Measurements from ENCODE around the gene SCGB2B2.

SCGB2B2 gene

DNA sequence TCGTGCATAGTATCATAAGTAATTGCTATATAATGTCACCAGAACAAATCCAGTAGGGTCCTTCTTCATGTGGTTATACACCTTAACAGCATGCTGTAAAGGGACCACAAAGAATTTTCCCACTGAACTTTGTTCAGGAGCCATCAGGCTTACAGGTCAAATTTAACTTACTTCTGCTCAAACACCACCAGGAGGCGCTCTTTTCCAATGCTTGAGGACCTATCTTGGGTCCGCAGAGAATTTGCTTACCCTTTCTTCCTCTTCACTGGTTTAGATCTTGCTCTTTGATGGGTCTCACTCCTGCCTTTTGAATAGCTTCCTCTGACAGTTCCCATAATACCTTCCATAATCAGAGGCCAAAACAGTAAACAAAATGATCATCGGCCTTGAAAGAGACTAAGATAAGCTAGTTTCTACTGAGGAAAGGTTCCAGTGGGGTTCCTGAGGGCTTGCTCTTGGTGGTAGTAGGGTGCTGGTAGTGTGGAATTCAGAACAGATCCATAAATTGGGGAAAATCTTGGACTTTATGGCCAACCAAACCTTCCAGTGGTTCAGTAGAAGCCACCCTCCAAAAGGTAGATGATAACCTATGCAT, 37.4 kb downstream of the SCGB2B2 start:
- TF ChIP-seq RAD21 (IDR thresholded peaks at IDR 0.05; ENCODE audit: low read depth) (peak; percentile 78), YY1 (IDR thresholded peaks at IDR 0.05; ENCODE audit: low read depth) (no peak)

DNA sequence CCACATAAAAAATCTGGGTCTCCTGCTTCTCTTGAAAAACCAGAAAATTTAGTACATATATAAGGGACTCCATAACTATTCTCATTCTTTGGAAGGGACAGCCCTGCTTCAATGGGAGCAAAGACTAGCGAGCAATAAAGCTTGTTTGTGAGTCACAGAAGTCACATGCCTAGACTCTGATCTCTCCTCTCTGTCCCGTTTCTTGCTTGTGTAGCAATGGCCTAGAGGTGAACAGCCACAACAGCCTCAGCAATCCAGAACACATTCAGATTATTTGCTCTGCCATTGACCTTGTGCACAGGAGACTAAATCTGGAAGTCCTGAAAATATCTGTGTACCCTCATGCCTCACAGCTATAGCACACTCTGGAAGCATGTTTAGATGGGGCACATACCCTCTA, 43.2 kb downstream of the SCGB2B2 start:
- no peak for TF ChIP-seq FOXM1 (IDR thresholded peaks at IDR 0.05; ENCODE audit: borderline replicate concordance, low read depth)
- no peak for TF ChIP-seq RAD21 (IDR thresholded peaks at IDR 0.05; ENCODE audit: low read depth)
- no peak for TF ChIP-seq ZBTB7A (IDR thresholded peaks at IDR 0.05; ENCODE audit: low read depth)
- TF ChIP-seq YY1 (IDR thresholded peaks at IDR 0.05; ENCODE audit: low read depth) = no peak
- no peak for TF ChIP-seq CEBPB (IDR thresholded peaks at IDR 0.05)
- TF ChIP-seq CREB1 (IDR thresholded peaks at IDR 0.05; ENCODE audit: low read depth) = no peak
- TF ChIP-seq EP300 (IDR thresholded peaks at IDR 0.05; ENCODE audit: borderline replicate concordance) = no peak
- no peak for TF ChIP-seq EGR1 (IDR thresholded peaks at IDR 0.05)
- TF ChIP-seq, protein P1, sequence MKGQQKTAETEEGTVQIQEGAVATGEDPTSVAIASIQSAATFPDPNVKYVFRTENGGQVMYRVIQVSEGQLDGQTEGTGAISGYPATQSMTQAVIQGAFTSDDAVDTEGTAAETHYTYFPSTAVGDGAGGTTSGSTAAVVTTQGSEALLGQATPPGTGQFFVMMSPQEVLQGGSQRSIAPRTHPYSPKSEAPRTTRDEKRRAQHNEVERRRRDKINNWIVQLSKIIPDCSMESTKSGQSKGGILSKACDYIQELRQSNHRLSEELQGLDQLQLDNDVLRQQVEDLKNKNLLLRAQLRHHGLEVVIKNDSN (IDR thresholded peaks at IDR 0.05) = no peak
- TF ChIP-seq, protein P2, sequence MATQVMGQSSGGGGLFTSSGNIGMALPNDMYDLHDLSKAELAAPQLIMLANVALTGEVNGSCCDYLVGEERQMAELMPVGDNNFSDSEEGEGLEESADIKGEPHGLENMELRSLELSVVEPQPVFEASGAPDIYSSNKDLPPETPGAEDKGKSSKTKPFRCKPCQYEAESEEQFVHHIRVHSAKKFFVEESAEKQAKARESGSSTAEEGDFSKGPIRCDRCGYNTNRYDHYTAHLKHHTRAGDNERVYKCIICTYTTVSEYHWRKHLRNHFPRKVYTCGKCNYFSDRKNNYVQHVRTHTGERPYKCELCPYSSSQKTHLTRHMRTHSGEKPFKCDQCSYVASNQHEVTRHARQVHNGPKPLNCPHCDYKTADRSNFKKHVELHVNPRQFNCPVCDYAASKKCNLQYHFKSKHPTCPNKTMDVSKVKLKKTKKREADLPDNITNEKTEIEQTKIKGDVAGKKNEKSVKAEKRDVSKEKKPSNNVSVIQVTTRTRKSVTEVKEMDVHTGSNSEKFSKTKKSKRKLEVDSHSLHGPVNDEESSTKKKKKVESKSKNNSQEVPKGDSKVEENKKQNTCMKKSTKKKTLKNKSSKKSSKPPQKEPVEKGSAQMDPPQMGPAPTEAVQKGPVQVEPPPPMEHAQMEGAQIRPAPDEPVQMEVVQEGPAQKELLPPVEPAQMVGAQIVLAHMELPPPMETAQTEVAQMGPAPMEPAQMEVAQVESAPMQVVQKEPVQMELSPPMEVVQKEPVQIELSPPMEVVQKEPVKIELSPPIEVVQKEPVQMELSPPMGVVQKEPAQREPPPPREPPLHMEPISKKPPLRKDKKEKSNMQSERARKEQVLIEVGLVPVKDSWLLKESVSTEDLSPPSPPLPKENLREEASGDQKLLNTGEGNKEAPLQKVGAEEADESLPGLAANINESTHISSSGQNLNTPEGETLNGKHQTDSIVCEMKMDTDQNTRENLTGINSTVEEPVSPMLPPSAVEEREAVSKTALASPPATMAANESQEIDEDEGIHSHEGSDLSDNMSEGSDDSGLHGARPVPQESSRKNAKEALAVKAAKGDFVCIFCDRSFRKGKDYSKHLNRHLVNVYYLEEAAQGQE (IDR thresholded peaks at IDR 0.05; ENCODE audit: low read depth) = no peak
- no peak for TF ChIP-seq TCF12 (IDR thresholded peaks at IDR 0.05; ENCODE audit: low read depth)
- TF ChIP-seq NFIC (IDR thresholded peaks at IDR 0.05) = no peak
- no peak for TF ChIP-seq TAF1 (IDR thresholded peaks at IDR 0.05; ENCODE audit: low read depth)
- no peak for TF ChIP-seq TEAD4 (IDR thresholded peaks at IDR 0.05)

Data from Ishikawa (cell line).